Iris pigment epithelial cell (primary cell): ENCODE results near the gene LGR6.
A peak's percentile ranks its signal among the peaks of the same experiment; 100 is the strongest.
"Not testable (repeated sequence)": the region's sequence is repeated elsewhere in the genome, so short reads cannot be mapped to it uniquely, and the experiment has no call there.

ENCODE experiments used
- DNase-seq: peaks from one replicate; pipeline ENCODE4 v3.0.0-alpha.2; 2011; ENCODE audit warnings: low read depth

LGR6 gene

GRCh38 chr1:202160377-202160940 is 33.1 kb upstream of the LGR6 start, which contains the start of gene PTPN7:
TSS of gene PTPN7 (minus strand) at chr1:202160602. CDS start at chr1:202159402, 1,200 bp downstream.
- no peak for DNase-seq

- no peak for DNase-seq
Measured at GRCh38 chr1:202161151-202162046, 32.2 kb upstream of the LGR6 start.

- DNase-seq = no peak
Measured at GRCh38 chr1:202162047-202162417, 31.6 kb upstream of the LGR6 start.

DNA sequence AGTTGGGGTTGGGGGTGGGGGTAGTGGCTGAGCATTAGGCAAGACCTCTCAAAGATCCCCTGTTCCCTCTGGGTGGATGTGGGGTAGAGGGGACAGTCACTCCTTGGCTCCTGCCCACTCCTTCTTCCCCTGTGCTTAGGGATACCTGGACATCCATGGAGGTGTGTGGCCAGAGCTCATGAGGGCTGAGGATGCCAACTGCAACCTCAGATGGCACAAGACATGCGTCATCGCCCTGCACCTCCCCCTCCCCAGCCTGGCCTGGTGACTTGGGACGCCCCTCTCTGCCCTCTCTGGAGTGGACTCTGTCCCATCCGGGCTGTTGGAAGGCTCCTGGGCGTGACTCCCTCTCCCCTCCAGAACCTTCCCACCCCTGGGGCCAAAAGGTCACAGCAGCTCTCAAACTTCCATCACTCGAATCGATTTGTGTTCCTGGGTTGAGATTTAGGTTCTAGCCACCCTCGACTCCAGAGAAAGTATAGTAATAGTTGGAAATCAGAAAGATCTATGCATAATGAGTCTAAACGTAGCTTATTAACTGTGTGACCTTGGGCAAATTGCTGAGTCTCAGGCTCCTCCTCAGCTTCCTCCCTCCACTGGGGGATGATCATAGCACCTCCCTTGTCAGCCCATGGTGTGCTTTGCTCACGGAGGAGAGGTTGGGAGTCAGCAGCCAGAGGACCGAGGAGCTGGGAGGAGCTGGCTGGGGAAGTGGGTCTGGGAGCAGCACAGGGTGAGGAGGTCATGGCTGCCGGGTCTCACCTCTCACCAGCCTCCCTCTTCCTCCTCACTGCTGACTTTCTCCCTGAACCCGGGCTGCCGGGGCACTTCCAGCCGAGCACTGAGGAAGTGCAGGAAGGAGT is 30.9 kb upstream of the LGR6 start:
- no peak for DNase-seq

GRCh38 chr1:202163281-202164270 is 30.0 kb upstream of the LGR6 start:
- no peak for DNase-seq

DNA sequence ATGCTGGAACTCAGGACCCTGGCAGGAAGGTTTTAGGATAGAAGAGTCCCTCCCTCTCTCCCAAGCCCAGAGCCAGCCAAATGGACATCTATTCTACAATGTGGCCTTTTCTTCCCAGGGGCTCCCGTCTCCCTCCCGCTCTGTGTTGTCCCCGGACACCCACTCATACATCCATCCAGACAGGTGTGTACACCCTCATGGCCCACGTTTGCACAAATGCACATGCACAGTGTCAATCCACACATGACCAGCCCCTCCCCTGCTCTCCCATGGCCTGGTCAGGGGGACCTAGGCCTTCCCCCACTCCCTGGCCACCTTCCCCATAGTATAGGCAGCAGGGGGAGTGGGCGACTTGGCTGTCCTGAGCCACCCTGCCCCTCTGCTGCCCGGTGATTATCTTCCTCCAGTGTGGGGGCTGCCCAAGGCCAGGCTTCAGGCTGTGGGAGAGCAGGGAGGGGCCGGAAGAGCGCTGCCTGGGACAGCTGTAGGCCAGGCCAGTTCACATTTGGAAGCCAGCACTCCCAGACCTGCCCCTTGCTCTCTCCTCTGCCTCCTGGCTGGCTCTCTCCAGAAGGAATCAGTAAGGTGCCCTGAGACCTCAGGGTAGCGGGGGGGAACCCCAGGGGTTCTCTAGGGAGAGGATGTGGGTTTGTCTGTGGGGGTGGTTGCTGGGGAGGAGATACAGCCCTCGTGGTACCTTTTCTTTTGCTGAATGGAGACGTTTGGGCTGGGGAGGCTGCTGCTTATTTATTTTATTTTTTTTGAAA is 29.1 kb upstream of the LGR6 start:
- no peak for DNase-seq

DNA sequence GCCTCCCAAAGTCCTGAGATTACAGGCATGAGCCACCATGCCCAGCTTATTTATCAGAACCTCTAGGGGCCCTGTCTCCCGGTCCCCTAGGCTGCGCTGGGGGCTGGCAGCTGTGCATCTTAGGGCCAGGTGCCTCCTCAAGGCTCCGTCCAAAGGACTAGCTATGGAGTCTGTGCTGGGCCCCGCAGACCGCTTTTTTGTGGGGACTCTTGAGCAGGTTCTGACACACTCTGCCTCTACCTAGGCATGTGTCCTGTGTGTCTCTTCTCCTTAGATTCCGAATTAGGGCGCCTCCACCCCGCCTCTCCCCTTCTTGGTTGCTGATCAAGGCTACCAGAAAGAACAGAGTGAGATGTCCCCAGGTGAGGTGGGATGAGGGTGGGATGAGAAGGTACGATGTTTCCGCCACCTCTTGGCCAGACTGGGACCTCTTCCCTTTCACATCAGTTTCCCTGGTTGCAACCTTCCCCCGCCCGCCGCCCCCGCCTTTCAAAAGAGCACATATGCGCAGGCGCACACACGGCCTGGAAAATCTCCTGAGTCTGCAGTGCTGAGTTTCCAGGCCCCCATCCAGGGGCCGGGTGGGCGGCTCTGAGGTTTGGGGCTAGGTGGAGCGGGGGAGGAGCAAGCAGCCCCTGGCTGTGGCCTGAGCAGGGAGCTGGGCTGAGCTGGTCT is 28.2 kb upstream of the LGR6 start:
- no peak for DNase-seq

- DNase-seq = no peak
Measured at GRCh38 chr1:202165942-202166843, 27.4 kb upstream of the LGR6 start.

GRCh38 chr1:202167054-202167453 is 26.5 kb upstream of the LGR6 start:
- not testable (repeated sequence) for DNase-seq

- DNase-seq = peak; percentile 26
Measured at GRCh38 chr1:202167708-202168415, 25.7 kb upstream of the LGR6 start.

DNA sequence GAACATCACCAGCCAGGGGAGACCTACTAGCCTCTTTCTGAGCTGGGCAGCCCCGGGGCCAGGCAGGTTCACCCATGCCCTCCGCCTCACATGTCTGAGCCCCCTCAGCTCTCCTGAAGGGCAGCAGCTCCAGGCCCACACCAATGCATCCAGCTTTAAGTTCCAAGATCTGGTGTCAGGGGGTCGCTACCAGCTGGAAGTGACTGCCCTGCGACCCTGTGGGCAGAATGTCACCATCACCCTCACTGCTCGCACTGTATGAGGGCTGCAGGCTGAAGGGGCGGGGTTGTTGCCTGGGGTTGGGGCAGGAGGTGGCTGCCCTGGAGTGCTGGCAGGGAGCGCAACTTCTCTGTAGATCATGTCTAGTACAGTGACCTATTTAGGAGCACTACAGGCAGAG is 24.7 kb upstream of the LGR6 start:
- DNase-seq = no peak

GRCh38 chr1:202170726-202171125 is 22.9 kb upstream of the LGR6 start:
- no peak for DNase-seq

DNA sequence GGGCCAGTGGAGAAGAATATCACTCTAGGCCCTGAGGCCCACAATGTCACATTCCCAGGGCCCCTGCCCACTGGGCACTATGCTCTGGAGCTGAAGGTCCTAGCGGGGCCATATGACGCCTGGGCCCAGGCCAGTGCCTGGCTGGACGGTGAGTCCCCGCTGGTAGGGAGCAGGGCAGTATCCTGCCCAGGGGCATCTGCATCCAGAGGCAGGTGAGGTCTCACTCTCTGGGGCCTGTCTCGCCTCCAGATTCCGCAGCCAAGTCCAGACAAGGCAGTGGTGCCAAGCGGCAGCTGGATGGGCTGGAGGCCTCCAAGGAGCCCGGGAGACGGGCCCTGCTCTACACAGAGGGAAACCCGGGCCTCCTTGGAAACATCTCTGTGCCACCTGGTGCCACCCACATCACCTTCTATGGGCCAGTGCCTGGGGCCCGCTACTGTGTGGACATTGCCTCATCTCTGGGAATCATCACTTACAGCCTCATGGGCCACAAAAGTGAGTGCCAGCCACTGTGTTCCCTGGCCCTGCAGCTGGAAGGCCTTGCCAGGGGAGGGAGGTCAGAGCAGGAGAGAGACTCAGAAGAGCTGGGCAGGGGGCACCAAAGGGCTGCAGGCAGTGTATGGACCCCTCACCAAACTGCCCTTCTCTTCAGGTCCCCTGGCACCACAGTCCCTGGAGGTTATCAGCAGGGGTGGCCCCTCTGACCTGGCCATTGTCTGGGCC is 22.1 kb upstream of the LGR6 start:
- DNase-seq = no peak

GRCh38 chr1:202172015-202172355 is 21.6 kb upstream of the LGR6 start:
- no peak for DNase-seq

GRCh38 chr1:202173993-202174392 is 19.6 kb upstream of the LGR6 start:
- DNase-seq = no peak

DNA sequence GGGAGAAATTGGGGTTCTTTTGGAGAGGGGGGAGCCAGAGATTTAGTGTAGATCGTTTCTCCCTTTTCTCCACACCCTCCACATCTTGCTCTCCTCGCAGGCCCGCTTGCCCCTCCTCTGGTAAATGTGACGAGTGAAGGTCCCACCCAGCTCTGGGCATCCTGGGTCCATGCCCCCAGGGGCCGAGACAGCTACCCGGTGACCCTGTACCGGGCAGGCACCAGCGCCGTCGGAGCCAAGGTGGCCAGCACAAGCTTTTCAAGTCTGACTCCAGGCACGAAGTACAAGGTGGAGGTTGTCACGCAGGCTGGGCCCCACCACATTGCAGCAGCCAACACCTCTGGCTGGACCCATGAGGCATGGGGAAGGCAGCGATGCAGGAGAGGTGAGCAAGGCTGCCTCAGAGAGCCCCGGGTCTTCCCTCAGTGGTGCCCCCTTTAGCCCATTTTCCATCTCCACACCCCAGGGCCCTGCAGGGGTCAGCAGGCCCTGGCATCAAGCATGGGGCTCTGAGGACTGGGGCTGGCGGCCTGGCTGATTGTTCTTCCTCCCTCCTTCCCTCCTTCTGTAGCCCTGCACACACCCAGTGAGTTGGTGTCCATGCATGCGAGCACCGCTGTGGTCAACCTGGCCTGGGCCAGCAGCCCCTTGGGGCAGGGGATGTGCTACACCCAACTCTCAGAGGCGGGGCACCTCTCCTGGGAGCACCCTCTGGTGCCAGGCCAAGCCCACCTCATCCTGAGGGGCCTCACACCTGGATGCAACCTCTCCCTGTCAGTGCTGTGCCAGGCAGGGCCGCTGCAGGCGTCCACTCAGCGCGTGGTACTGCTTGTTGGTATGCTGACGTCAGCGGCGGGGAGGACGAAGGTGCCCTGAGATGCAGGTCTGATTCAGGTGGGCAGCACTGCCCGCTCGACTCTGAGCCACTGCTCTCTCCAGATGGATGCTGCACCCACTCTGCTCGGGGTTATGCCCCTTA is 16.4 kb upstream of the LGR6 start:
- DNase-seq = no peak
